K562 (cell line): ENCODE measurements around the gene RCSD1. TPM values are rescaled to one million over a fixed set of nuclear protein-coding genes. Genes with fewer than 3 reads are reported as not detected.

Source experiments
- CBX5 ChIP-seq: IDR thresholded peaks from 2 replicates; pipeline ENCODE4 v1.6.1; 2014; ENCODE audit warnings: low read depth, borderline replicate concordance
- CHAMP1 ChIP-seq: fragments of 450-650 bp; IDR thresholded peaks from 2 replicates; pipeline ENCODE4 v1.6.1; 2016; ENCODE audit warnings: mild to moderate bottlenecking
- E2F1 ChIP-seq: sonication (generic); formaldehyde crosslinking; IDR thresholded peaks from 2 replicates; pipeline ENCODE4 v1.8.1; 2023; ENCODE audit warnings: mild to moderate bottlenecking, missing genetic modification reagents, moderate library complexity
- GATA2 ChIP-seq: sonication (generic); formaldehyde crosslinking; IDR thresholded peaks from 2 replicates; pipeline ENCODE4 v1.4.0; 2020; ENCODE audit warnings: mild to moderate bottlenecking, missing genetic modification reagents
- HSF4 ChIP-seq: fragments of 250-450 bp; sonication (Bioruptor Pico); IDR thresholded peaks from 2 replicates; pipeline ENCODE4 v2.1.2; 2022; ENCODE audit warnings: mild to moderate bottlenecking, moderate library complexity, borderline replicate concordance
- MTA1 ChIP-seq: fragments of 450-650 bp; IDR thresholded peaks from 2 replicates; pipeline ENCODE4 v1.6.1; 2017; ENCODE audit warnings: borderline replicate concordance
- NR4A1 ChIP-seq, 2 experiments: fragments of 250-450 bp in 1 of 2; fragments of 450-650 bp in 1 of 2; sonication (Bioruptor Pico) in 1 of 2; IDR thresholded peaks; 2 replicates each; pipeline versions ENCODE4 v1.4.0 to v1.6.1; 2016 to 2020; ENCODE audit warnings: mild to moderate bottlenecking in 2 of 2, missing compliant biosample characterization in 1 of 2, missing genetic modification characterization in 1 of 2, moderate library complexity in 1 of 2
- SMARCC2 ChIP-seq: fragments of 450-650 bp; IDR thresholded peaks from 2 replicates; pipeline ENCODE4 v1.6.1; 2017; ENCODE audit warnings: antibody characterized with exemption, moderate library complexity, mild to moderate bottlenecking, low read depth
- SPI1 ChIP-seq: IDR thresholded peaks from 2 replicates; pipeline ENCODE4 v1.6.1; 2011; ENCODE audit warnings: low read depth, low read length, control low read depth, borderline replicate concordance
- STAT6 ChIP-seq: sonication (generic); formaldehyde crosslinking; IDR thresholded peaks from 2 replicates; pipeline ENCODE4 v1.8.1; 2023; ENCODE audit warnings: mild to moderate bottlenecking, missing genetic modification reagents
- TRIM25 ChIP-seq: fragments of 450-650 bp; IDR thresholded peaks from 2 replicates; pipeline ENCODE4 v1.7.0; 2016; ENCODE audit warnings: borderline replicate concordance
- UBTF ChIP-seq, 2 experiments: IDR thresholded peaks; 2 replicates each; pipeline ENCODE4 v1.6.1; 2012; ENCODE audit warnings: improper control_type of control experiment in 2 of 2, low read depth in 2 of 2, low read length in 2 of 2, borderline replicate concordance in 1 of 2
- ZNF124 ChIP-seq: sonication (generic); formaldehyde crosslinking; IDR thresholded peaks from 2 replicates; pipeline ENCODE4 v1.8.1; 2022; ENCODE audit warnings: missing genetic modification reagents
- ZNF41 ChIP-seq: fragments of 250-450 bp; sonication (Bioruptor Pico); conservative IDR thresholded peaks from 2 replicates; pipeline ENCODE4 v1.4.0; 2020; ENCODE audit warnings: mild to moderate bottlenecking
- ZNF764 ChIP-seq: fragments of 250-450 bp; sonication (Bioruptor Pico); IDR thresholded peaks from 2 replicates; pipeline ENCODE4 v1.4.0; 2020; ENCODE audit warnings: low read depth, mild to moderate bottlenecking, moderate library complexity
- polyA plus RNA-seq, 8 experiments: library from polyadenylated mRNA; depleted of rRNA in 4 of 8; stranded (reverse) in 5 of 8; unstranded in 3 of 8; fragments of >200 nt; fragmentation: Nextera tagmentation in 2 of 8; fragmentation: Illumina TruSeq in 1 of 8; extraction: Ambion mirVana in 2 of 8; extraction: Trizol in 1 of 8; gene quantifications; 2 replicates each; pipeline versions ENCODE4 v1.2.1 to v1.2.3, GENCODE V29; 2011 to 2014; ENCODE audit warnings: inconsistent platforms in 1 of 8, missing spikeins in 1 of 8
- total RNA-seq, 7 experiments: library from RNA; depleted of rRNA in 6 of 7; stranded (reverse); fragments of >200 nt in 6 of 7; fragmentation: Illumina TruSeq in 2 of 7; extraction: Trizol in 2 of 7; gene quantifications; 2 replicates each; pipeline versions ENCODE4 v1.2.1 to v1.2.3, GENCODE V29; 2011 to 2021; ENCODE audit warnings: low replicate concordance in 1 of 7

RCSD1 gene
- total and polyA plus RNA-seq, 9 of the 15 experiments (the other 6 are each of a cell fraction or from before 2014, with no cell fraction given): 7.8 to 69.8 (median 45.3) TPM

- TF ChIP-seq UBTF (IDR thresholded peaks at IDR 0.05; ENCODE audit: borderline replicate concordance in 1 of 2, low read depth in 2 of 2, low read length in 2 of 2) (no peak), E2F1 (no peak), SPI1 (no peak), ZNF764 (CRISPR knock-in tag) (peak; percentile 89), ZNF124 (CRISPR knock-in tag) (no peak), HSF4 (0 out of 2 replicates have a peak, but pooled peaks have one; percentile 6), STAT6 (no peak), MTA1 (no peak; the same call in 1 of the 2 replicates), CHAMP1 (no peak; the same call in 1 of the 2 replicates), ZNF41 (peak; percentile 46), GATA2 (CRISPR knock-in tag) (peak; percentile 29; the same call in 1 of the 2 replicates), NR4A1 (CRISPR knock-in tag; IDR thresholded peaks at IDR 0.05) (no peak), NR4A1 (tag; IDR thresholded peaks at IDR 0.05) (no peak), CBX5 (no peak), TRIM25 (peak; percentile 42; the same call in 1 of the 2 replicates), SMARCC2 (no peak)
Measured at GRCh38 chr1:167715157-167715999, 85.3 kb downstream of the RCSD1 start (continued).
